DOHH2 (cell line): ENCODE results near the gene SERPINC1.
"Not testable (repeated sequence)": the region's sequence is repeated elsewhere in the genome, so short reads cannot be mapped to it uniquely, and the experiment has no call there.

Source experiments
- EZH2phosphoT487 ChIP-seq: fragments of 200-600 bp; sonication (generic); IDR thresholded peaks from 2 replicates; pipeline ENCODE4 v1.6.1; 2017; ENCODE audit warnings: borderline replicate concordance, mild to moderate bottlenecking, antibody characterized with exemption, low read length, moderate library complexity, mixed read lengths
- TF ChIP-seq, protein P1 (sequence below): fragments of 200-600 bp; sonication (generic); IDR thresholded peaks from one replicate; pipeline ENCODE4 v1.5.1; 2014; ENCODE audit warnings: antibody characterized with exemption, mild to moderate bottlenecking, low read depth, low read length; ENCODE audit not compliant: poor library complexity, severe bottlenecking

DNA sequence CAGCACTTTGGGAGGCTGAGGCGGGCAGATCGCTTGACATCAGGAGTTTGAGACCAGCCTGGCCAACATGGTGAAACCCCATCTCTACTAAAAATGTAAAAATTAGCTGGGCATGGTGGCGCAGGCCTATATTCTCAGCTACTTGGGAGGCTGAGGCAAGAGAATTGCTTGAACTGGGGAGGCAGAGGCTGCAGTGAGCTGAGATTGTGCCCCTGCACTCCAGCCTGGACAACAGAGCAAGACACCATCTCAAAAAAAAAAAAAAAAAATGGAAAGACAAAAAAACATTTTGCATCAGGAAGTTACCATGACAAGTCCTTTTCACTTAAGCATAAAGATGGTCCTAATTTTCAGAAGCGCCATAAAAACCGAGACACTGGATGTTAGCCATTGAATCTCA, 13.4 kb upstream of the SERPINC1 start:
- TF ChIP-seq, protein P1, sequence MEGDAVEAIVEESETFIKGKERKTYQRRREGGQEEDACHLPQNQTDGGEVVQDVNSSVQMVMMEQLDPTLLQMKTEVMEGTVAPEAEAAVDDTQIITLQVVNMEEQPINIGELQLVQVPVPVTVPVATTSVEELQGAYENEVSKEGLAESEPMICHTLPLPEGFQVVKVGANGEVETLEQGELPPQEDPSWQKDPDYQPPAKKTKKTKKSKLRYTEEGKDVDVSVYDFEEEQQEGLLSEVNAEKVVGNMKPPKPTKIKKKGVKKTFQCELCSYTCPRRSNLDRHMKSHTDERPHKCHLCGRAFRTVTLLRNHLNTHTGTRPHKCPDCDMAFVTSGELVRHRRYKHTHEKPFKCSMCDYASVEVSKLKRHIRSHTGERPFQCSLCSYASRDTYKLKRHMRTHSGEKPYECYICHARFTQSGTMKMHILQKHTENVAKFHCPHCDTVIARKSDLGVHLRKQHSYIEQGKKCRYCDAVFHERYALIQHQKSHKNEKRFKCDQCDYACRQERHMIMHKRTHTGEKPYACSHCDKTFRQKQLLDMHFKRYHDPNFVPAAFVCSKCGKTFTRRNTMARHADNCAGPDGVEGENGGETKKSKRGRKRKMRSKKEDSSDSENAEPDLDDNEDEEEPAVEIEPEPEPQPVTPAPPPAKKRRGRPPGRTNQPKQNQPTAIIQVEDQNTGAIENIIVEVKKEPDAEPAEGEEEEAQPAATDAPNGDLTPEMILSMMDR: not testable (repeated sequence)
- not testable (repeated sequence) for TF ChIP-seq EZH2phosphoT487
